Neuron (in vitro differentiated cells): Measurements from ENCODE around the gene CCL22.

Experiments used
- H2AFZ ChIP-seq: one replicate; pipeline ENCODE4 v1.6.1; 2013; ENCODE audit warnings: low read depth, mild to moderate bottlenecking, inconsistent platforms, low read length, moderate library complexity
- H3K27me3 ChIP-seq: one replicate; pipeline ENCODE4 v1.6.1; 2013; ENCODE audit warnings: low read length; ENCODE audit not compliant: insufficient read depth
- H3K36me3 ChIP-seq: one replicate; pipeline ENCODE4 v1.6.1; 2013; ENCODE audit warnings: low read length; ENCODE audit not compliant: insufficient read depth
- H3K4me1 ChIP-seq: one replicate; pipeline ENCODE4 v1.6.1; 2013; ENCODE audit warnings: low read length; ENCODE audit not compliant: insufficient read depth
- H3K4me3 ChIP-seq: 2 replicates; pipeline ENCODE4 v1.5.1; 2013; ENCODE audit warnings: mild to moderate bottlenecking, low read length, moderate library complexity
- H3K9me3 ChIP-seq: one replicate; pipeline ENCODE4 v1.6.1; 2013; ENCODE audit warnings: low read length

The CCL22 gene, protein sequence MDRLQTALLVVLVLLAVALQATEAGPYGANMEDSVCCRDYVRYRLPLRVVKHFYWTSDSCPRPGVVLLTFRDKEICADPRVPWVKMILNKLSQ

DNA sequence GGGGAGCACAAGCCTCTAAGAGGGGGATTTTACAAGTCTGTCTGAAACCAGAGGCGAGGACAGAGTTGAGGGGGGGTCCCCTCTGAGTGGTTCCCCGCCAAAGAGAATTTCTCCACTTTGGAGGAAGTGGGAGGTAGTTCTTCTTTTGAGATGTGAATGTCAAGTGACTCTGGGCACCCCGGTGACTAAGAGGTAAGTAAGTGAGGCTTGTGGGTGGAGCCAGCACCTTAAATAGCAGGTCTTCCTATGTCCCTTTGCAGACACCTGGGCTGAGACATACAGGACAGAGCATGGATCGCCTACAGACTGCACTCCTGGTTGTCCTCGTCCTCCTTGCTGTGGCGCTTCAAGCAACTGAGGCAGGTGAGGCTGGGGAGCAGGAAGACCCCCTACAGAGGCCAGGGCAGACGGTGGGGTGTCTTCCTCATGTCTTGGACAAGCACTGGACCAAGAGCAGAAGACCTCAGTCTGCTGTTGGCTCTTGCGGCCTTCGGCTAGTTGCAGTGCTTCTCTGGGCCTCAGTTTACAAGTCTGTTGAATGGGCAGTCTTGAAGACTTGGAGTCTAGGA is at the start of gene CCL22:
Gene CCL22, plus strand, starts transcription at position 257 of the 569 bp plus-strand sequence. Its CDS starts 34 bp downstream, at position 291.
- H3K9me3 ChIP-seq = no peaks in the 10 kb centered on the region
- no peaks in the 10 kb centered on the region for H3K36me3 ChIP-seq
- H2AFZ ChIP-seq = no peak within 1 kb of the TSS
- H3K4me3 ChIP-seq = no peak within 1 kb of the TSS
- no peaks in the 10 kb centered on the region for H3K4me1 ChIP-seq
- H3K27me3 ChIP-seq = peaks cover 14% of the 10 kb centered on the region

DNA sequence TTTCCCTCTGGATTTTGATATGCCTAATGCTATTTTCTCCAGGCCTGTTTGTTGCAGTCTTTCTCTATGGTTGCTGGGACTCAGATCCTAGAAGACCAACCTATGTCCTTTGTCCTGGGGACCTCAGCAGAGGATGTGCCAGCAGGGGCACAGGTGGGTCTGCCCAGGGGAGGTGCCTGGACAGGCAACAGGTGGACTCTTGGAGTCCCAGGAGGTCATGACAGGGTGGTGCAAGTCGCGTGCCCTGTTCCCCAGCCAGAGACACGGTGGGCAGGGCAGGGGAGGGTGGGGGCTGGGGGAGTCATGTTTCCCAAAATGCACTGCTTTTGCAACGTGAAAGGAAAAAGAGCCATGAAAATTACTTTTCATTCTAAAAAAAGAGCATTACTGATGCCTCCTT is 47.8 kb upstream of the CCL22 start:
- Histone ChIP-seq H2AFZ (no peak overlapping the region), H3K9me3 (no peaks in the 10 kb centered on the region), H3K4me3 (no peak overlapping the region), H3K27me3 (no peaks in the 10 kb centered on the region), H3K4me1 (no peaks in the 10 kb centered on the region), H3K36me3 (no peaks in the 10 kb centered on the region)

DNA sequence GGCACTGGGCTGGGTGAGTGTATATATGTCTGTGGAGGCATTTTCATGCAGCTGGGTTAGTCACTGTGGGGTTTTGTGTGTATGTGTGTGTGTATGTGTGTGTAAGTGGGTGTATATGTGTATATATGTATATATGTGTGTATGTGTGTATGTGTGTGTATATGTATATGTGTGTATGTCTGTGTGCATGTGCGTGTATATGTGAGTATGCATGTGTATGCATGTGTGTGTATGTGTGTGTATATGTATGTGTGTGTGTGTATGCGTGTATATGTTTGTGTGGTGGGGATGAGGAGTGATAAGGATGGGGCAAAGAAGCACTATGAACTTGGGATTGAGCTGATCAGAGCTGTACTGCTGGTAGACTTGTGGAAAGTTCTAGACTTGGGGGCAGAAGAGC is 45.1 kb upstream of the CCL22 start:
- Histone ChIP-seq H3K36me3 (no peaks in the 10 kb centered on the region), H3K9me3 (no peaks in the 10 kb centered on the region), H2AFZ (no peak overlapping the region), H3K4me3 (no peak overlapping the region), H3K27me3 (no peaks in the 10 kb centered on the region), H3K4me1 (no peaks in the 10 kb centered on the region)

DNA sequence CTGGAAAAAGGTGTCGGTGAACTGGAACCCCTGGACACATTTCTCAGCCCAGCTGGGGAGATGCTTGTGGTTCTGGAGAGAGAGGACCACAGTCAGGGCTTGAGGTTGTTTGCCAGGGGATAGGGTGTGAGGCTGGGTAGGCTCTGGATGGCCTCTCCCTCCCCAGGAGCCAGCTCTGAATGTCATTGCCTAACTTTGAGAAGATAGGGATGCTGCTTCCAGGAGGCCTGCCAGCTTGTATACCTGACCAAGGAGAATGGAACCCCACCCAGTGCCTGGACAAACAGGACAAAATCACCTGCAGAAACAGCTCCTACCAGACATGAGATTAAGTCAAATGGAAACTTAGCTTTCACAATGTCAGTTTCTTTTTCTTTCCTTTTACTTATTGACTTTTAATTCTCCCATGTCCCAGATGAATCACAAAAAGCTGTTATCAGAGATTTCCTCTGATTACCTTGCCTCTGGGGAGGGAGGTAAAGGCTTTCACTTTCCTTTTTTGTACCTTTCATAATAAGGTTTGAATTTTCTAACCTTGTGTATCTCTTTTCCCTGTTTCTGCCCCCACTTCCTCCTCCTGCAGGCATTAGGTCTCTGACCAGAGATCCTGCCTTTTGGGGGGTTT is 44.3 kb upstream of the CCL22 start:
- no peaks in the 10 kb centered on the region for H3K27me3 ChIP-seq
- no peak overlapping the region for H2AFZ ChIP-seq
- H3K9me3 ChIP-seq = no peaks in the 10 kb centered on the region
- no peaks in the 10 kb centered on the region for H3K4me1 ChIP-seq
- H3K4me3 ChIP-seq = no peak overlapping the region
- no peaks in the 10 kb centered on the region for H3K36me3 ChIP-seq

DNA sequence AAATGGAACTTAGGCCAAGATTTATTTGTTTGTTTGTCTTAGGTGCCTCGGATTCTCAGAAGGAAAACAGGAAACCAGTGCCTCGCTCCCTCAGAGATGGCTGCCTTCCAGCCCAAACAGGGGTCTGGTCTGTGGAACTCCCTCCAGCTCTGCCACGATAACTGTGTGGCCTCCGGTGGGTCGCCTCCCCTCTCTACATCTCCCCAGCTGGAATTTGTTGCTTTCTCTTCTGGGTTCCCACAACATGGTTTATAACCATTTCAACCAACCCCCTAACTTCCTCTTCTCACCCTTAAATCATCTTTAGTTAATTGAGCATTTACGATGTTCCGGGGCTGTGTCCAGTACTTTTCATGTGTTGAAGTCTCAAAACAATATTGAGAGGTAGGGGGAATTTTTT is 43.2 kb upstream of the CCL22 start:
- no peaks in the 10 kb centered on the region for H3K4me1 ChIP-seq
- H2AFZ ChIP-seq = no peak overlapping the region
- H3K27me3 ChIP-seq = no peaks in the 10 kb centered on the region
- no peaks in the 10 kb centered on the region for H3K9me3 ChIP-seq
- H3K4me3 ChIP-seq = no peak overlapping the region
- H3K36me3 ChIP-seq = no peaks in the 10 kb centered on the region

DNA sequence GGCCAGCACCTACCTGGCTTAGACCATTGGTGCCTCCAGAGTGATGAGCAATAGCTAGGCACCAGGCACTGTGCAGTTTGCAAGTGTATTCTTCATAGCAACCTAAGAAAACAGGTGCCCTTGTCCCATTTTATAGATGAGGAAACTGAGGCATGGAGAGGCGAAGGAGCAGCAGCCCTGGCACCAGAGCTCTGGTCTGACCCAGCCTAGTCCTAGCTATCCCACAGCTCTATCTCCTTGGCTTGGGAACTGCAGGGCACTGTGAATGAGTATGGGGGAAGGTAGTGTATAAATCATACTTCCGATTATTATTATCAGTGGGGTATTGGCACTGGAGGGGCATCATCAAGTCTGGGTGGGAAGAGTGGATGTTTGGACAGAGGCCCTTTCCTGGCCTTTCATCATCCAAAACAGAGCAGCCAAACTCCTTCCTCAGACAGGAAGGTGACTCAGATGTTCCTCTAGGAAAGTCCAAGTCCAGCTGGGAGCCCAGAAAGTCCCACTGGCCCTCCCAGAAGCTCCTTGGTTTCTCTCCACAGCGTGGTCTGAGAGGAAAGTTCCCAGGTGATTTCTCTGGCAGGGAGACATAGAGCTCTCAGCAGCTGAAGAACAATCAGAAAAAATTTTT is 42.1 kb upstream of the CCL22 start:
- no peaks in the 10 kb centered on the region for H3K27me3 ChIP-seq
- no peaks in the 10 kb centered on the region for H3K9me3 ChIP-seq
- no peak overlapping the region for H3K4me3 ChIP-seq
- H3K36me3 ChIP-seq = no peaks in the 10 kb centered on the region
- H3K4me1 ChIP-seq = no peaks in the 10 kb centered on the region
- H2AFZ ChIP-seq = no peak overlapping the region

DNA sequence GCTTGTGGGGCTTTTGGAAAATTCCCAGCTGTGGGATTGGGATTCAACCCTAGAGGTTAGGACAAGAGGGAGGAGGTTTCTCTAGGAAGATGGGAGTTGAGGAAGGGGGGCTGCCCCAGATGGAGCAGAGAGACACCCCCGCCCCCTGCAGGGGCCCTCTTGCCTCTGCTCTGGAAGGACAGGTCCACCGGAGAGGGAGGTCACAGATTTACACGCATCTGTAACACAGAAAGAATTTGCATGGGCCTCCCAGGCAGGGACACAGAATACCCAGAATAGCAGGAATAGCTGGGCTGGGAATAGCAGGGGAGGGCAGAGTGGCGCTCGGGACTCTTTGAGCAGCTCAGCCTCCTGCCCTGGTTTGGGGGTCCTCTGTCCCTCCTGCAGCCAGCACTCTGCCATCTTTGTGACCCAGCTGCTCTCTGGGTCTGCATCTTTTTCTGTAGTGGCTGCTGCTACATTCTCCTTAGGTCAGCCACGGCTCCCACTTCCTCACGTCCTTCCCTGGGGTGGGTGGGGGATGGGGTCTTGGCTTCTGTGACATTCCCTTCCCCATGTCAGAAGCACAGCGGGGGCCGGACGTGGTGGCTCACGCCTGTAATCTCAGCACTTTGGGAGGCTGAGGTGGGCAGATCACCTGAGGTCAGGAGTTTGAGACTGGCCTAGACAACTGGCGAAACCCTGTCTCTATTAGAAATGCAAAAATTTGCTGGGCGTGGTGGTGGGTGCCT is 40.2 kb upstream of the CCL22 start:
- H3K27me3 ChIP-seq = no peaks in the 10 kb centered on the region
- H3K9me3 ChIP-seq = no peaks in the 10 kb centered on the region
- no peaks in the 10 kb centered on the region for H3K4me1 ChIP-seq
- no peak overlapping the region for H2AFZ ChIP-seq
- no peak overlapping the region for H3K4me3 ChIP-seq
- no peaks in the 10 kb centered on the region for H3K36me3 ChIP-seq

DNA sequence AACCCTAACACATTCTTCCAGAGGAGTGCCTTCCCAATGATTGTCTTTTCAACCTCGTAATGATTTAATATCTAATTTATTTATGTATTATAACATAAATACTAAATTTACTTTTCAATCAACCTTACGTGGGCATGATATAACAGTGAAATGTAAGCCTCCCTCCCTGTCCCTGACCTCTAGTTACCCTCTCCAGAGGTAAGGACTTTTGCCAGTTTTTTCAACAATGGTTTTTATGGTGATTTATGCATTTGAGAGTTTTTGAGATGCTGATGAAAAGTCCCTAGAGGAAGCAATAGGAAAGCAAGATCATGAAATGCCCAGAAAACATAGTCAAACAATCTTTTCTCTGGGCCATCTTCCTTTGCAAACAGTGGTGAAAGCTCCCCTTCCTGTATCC is 38.9 kb upstream of the CCL22 start:
- no peaks in the 10 kb centered on the region for H3K9me3 ChIP-seq
- H3K4me3 ChIP-seq = no peak overlapping the region
- no peak overlapping the region for H2AFZ ChIP-seq
- no peaks in the 10 kb centered on the region for H3K27me3 ChIP-seq
- no peaks in the 10 kb centered on the region for H3K4me1 ChIP-seq
- no peaks in the 10 kb centered on the region for H3K36me3 ChIP-seq

DNA sequence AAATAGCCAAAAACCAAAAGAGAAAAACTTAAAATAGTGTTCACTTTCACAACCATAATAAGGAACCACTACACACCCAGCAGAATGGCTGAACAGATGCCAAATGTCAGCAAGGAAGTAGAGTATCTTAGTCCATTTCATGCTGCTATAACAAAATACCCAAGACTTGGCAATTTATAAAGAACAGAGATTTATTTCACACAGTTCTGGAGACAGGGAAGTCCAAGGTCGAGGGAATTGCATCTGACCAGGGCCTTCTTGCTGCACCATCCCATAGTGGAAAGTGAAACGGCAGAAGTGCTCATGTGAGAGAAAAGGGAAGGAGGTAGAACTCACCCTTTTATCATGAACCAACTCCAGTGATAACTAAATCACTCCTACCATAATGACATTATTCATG is 33.8 kb upstream of the CCL22 start:
- H3K36me3 ChIP-seq = no peaks in the 10 kb centered on the region

DNA sequence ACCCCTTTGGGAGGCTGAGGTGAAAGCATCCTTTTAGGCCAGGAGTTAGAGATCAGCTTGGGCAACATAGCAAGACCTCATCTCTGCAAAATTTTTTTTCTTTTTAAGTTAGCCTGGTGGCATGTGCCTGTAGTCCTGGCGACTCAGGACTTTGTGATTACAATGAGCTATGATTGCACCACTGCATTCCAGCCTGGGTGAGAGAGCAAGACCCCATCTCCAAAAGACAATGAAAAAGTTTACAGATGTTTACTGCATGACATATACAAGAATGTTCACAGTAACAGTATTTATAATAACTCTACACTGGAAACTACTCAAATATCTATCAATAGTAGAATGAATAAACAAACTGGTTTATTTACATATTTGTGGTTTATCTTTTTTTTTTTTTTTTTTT is 33.1 kb upstream of the CCL22 start:
- H3K4me1 ChIP-seq = no peaks in the 10 kb centered on the region
- H3K27me3 ChIP-seq = no peaks in the 10 kb centered on the region
- H2AFZ ChIP-seq = no peak overlapping the region
- no peaks in the 10 kb centered on the region for H3K9me3 ChIP-seq
- H3K36me3 ChIP-seq = no peaks in the 10 kb centered on the region
- no peak overlapping the region for H3K4me3 ChIP-seq

More for the DNA sequence above, 33.8 kb upstream of the CCL22 start:
- no peak overlapping the region for H2AFZ ChIP-seq
- H3K4me1 ChIP-seq = no peaks in the 10 kb centered on the region
- H3K4me3 ChIP-seq = no peak overlapping the region
- H3K27me3 ChIP-seq = no peaks in the 10 kb centered on the region
- no peaks in the 10 kb centered on the region for H3K9me3 ChIP-seq

DNA sequence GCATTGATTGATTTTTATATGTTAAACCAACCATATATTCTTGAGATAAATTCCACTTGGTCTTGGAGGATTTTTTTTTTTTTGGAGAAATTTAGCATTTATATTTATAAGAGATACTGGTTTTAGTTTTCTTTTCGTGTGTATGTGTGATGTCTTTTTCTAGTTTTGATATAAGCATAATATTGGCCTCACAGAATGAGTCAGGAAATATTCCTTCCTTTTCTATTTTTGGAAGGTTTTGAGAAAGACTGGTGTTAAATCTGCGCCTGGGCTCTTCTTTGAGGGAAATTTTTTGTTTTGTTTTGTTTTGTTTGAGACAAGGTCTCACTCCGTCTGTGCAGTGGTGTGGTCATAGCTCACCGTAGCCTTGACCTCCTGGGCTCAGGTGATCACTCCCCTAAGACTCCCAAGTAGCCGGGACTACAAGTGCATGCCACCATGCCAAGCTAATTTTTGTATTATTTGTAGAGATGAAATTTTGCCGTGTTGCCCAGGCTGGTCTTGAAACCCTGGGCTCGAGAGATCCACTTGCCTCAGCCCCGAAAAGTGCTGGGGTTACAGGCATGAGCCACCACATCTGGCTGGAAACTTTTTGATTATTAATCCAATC is 28.8 kb upstream of the CCL22 start:
- H3K9me3 ChIP-seq = no peaks in the 10 kb centered on the region
- H3K27me3 ChIP-seq = no peaks in the 10 kb centered on the region
- no peak overlapping the region for H2AFZ ChIP-seq
- H3K4me1 ChIP-seq = no peaks in the 10 kb centered on the region
- no peaks in the 10 kb centered on the region for H3K36me3 ChIP-seq
- H3K4me3 ChIP-seq = no peak overlapping the region

DNA sequence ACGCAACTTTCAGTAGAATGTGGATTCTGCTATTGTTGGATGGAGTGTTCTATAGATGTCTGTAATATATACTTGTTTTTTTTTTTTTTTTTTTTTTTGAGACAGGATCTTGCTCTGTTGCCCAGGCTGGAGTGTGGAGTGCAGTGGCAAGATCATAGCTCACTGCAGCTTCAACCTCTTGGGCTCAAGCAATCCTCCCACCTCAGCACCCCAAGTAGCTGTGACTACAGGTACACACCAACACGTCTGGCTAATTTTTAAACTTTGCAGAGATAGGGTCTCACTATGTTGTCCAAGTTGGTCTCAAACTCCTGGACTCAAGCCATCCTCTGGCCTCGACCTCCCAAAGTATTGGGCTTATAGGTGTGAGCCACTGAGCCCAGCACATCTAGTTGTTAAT is 27.2 kb upstream of the CCL22 start:
- H3K27me3 ChIP-seq = no peaks in the 10 kb centered on the region
- no peaks in the 10 kb centered on the region for H3K9me3 ChIP-seq
- no peaks in the 10 kb centered on the region for H3K36me3 ChIP-seq
- H3K4me3 ChIP-seq = no peak overlapping the region
- H2AFZ ChIP-seq = no peak overlapping the region
- no peaks in the 10 kb centered on the region for H3K4me1 ChIP-seq

DNA sequence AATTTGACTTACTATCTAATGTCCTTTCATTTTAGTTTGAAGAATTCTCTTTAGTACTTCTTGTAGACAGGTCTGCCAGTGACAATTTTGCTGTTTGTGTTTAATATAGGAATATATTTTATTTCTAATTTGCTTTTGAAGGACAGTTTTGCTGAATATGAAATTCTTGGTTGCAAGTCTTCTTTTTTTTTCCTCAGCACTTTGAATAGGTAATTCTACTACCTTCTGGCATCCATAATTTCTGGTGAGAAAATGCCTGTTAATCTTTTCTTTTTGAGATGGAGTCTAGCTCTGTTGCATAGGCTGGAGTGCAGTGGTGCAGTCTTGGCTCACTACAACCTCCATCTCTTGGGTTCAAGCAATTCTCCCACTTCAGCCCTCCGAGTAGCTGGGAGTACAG is 25.2 kb upstream of the CCL22 start:
- no peaks in the 10 kb centered on the region for H3K36me3 ChIP-seq
- H3K27me3 ChIP-seq = no peaks in the 10 kb centered on the region
- H3K4me1 ChIP-seq = no peaks in the 10 kb centered on the region
- no peak overlapping the region for H3K4me3 ChIP-seq
- H2AFZ ChIP-seq = no peak overlapping the region
- H3K9me3 ChIP-seq = no peaks in the 10 kb centered on the region
